SW 1271 (cell line): ENCODE data around the gene CPLX1.
"Not testable (repeated sequence)": the region's sequence is repeated elsewhere in the genome, so short reads cannot be mapped to it uniquely, and the experiment has no call there.

Source experiments
- DNase-seq, 2 experiments: peaks; one replicate each; lab custom pipeline; 2025; lab: John Stamatoyannopoulos, UW

Gene CPLX1

GRCh38 chr4:819401-820229 lies 6.3 kb downstream of the CPLX1 start:
- DNase-seq: no peak

DNA sequence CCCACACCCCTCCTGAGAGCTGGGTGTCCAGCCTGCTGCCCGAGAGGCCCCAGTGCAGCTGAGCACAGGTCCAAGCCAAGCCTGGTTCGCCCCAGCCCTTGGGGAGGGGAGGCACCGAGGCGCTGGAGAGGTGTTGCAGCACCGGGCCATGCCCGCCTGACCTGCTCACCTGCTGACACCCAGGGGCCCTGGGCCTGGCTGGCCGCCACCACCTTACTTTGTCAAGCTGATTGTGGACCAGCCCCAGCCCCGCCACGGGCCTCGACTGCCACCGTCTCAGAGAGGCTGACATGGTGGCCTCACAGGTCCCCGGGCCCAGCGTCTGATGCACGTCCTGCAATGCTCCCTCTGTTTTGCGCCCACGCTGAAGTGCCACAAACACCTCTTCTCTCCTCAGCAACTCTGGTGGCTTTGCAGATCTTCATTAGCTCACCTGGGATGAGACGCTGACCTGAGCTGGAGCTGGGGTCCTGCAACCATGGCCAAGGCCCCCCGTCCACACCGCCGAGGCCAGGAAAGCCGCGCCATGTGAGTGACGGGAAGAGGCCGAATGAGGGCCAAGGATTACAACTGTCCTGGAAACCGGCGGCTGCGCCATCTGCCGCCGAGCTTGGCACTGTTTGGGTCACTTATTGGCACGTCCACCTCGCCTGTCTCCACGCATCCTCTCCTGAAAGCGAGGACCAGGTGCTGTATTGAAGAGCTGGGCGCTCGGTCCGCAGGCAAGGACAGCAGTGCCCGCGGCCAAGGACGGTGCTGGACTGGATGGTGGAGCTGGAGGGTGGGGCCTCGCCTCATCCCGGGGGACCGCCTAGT lies 7.6 kb downstream of the CPLX1 start:
- DNase-seq: no peak

- no peak for DNase-seq
These were observed 10.3 kb downstream of the CPLX1 start for GRCh38 chr4:815464-816146.

- DNase-seq: no peak
These were observed 11.5 kb downstream of the CPLX1 start for GRCh38 chr4:814312-814850.

- no peak for DNase-seq
These were observed 12.0 kb downstream of the CPLX1 start for GRCh38 chr4:813900-814299.

- DNase-seq: no peak
These were observed 16.9 kb downstream of the CPLX1 start for GRCh38 chr4:808860-809570.

- no peak for DNase-seq
These were observed 18.1 kb downstream of the CPLX1 start for GRCh38 chr4:807792-808191.

DNA sequence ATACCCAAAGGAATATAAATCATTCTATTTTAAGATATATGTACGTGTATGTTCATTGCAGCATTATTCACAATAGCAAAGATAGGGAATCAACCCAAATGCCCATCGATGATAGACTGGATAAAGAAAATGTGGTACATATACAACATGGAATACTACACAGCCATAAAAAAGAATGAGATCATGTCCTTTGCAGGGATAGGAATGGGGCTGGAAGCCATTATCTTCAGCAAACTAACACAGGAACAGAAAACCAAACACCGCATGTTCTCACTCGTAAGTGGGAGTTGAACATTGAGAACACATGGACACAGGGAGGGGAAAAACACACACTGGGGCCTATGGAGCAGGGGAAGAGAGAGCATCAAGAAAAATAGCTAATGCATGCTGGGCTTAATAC lies 18.9 kb downstream of the CPLX1 start:
- not testable (repeated sequence) for DNase-seq

GRCh38 chr4:804804-805203 lies 21.1 kb downstream of the CPLX1 start:
- DNase-seq: no peak

GRCh38 chr4:803884-804283 lies 22.0 kb downstream of the CPLX1 start:
- no peak for DNase-seq

GRCh38 chr4:801436-802124 lies 24.3 kb downstream of the CPLX1 start:
- DNase-seq: no peak

DNA sequence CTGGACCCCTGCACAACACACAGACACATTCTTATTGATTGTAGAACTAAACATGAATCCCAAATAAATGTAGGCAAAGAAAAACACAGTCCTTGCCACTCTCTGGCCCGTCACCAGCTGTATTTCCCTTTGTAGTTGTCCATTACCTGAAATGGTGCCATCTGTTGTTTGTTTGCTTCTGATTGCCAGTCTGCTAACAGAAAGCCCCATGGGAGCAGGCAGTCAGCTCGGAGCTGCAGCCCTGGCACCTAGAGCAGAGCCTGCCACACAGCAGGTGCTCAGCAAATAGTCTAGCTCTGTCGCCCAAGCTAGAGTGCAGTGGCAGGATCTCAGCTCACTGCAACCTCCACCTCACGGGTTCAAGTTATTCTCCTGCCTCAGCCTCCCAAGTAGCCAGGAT lies 28.9 kb downstream of the CPLX1 start:
- peak in 1 of 2 experiments; percentile 4 for DNase-seq

GRCh38 chr4:796206-796605 lies 29.7 kb downstream of the CPLX1 start:
- no peak for DNase-seq

GRCh38 chr4:795726-796119 lies 30.2 kb downstream of the CPLX1 start:
- DNase-seq: no peak

GRCh38 chr4:794900-795725 lies 30.8 kb downstream of the CPLX1 start:
- no peak for DNase-seq

DNA sequence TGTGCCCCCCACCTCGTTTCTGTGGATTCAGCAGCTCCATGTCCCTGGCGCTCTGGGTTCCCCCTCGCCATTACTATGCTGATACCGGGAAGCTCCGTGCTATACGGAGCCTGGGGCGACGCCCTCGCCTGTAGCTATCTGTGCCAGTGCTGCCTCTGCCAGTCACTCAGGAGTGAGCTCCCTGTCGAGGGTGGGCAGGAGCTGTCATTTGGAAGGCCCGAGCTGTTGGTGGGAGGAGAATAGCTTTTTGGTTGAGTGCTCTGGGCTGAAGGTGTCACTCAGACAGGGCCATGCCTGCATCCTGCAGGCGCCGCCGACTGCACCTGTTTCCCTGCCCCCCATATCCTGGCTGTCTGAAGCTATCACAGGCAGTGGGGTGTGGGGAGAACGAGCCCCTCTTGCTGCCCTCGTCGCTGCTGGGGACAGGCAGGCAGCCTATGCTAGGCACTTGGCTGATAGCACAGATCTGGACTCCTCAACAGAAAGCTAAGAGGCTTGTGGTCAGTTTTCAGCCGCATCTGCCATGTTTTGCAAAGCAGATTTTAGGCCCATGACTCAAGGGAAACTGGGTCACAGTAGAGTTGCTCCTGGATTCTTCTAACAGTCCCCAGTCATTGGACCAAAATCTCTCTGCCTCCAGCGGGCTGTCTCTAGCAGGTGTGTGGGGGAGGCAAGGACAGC lies 31.8 kb downstream of the CPLX1 start:
- DNase-seq: no peak

DNA sequence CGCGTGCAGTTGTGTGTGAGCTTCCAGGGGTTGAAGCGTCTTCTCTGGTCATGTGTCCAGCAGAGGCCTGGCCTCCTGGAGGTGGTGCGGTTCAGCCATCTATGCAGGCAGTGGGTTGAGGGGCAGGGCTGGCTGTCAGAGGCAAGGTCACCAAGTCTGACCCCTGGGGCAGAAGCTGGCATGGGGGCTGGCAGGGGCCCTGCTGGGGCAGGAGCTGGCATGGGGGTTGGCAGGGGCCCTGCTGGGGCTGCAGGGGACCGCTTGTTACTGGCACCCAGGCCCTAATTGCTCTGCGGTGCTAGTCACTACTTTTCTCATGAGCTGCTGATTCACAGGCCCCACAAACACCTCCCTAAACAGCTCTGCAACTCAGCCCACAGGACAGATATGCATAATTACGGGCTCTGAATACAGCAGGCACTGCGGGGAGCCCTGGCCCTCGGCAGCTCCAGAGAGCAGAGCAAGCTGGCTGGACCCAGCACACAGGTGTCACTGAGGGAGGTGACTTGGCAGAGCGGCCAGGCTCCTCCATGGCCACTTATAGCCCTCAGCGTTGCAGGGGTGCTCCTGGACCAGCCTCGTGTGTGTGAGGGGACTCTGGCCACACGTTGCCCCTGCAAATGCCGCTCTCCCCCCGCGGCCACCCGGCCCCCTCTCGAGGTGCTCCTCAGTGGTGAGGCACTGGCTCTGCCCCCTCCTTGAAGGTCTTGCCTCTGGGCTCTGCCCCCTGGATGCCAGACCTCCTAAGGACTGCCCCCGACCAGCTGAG lies 32.7 kb downstream of the CPLX1 start:
- no peak for DNase-seq

- DNase-seq: no peak
These were observed 33.3 kb downstream of the CPLX1 start for GRCh38 chr4:792626-793092.
